ENCODE data around the gene ZNF488. TPM values are rescaled to one million over a fixed set of nuclear protein-coding genes. Genes with fewer than 3 reads are reported as not detected.
A peak's percentile ranks its signal among the peaks of the same experiment; 100 is the strongest.

ZNF488 gene
- total RNA-seq, 6 experiments from 2014 or later, result 0.05 to 0.07 (median 0.07) TPM; not detected in 3

- Mint-ChIP-seq H3K9me3 (no peaks in the 10 kb centered on the region), H3K27ac (no peak overlapping the region), H3K4me1 (ENCODE audit: low read depth) (no peaks in the 10 kb centered on the region), H3K36me3 (ENCODE audit: low read depth) (no peaks in the 10 kb centered on the region), H3K4me3 (no peak overlapping the region), H3K27me3 (ENCODE audit: insufficient read depth) (peaks cover 30% of the 10 kb centered on the region)
- TF ChIP-seq, protein P1, sequence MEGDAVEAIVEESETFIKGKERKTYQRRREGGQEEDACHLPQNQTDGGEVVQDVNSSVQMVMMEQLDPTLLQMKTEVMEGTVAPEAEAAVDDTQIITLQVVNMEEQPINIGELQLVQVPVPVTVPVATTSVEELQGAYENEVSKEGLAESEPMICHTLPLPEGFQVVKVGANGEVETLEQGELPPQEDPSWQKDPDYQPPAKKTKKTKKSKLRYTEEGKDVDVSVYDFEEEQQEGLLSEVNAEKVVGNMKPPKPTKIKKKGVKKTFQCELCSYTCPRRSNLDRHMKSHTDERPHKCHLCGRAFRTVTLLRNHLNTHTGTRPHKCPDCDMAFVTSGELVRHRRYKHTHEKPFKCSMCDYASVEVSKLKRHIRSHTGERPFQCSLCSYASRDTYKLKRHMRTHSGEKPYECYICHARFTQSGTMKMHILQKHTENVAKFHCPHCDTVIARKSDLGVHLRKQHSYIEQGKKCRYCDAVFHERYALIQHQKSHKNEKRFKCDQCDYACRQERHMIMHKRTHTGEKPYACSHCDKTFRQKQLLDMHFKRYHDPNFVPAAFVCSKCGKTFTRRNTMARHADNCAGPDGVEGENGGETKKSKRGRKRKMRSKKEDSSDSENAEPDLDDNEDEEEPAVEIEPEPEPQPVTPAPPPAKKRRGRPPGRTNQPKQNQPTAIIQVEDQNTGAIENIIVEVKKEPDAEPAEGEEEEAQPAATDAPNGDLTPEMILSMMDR (IDR thresholded peaks at IDR 0.05), result no peak
- no peak for DNase-seq
These were observed 21.9 kb downstream of the ZNF488 start for GRCh38 chr10:47362199-47362598.

GRCh38 chr10:47361293-47361692 is 22.8 kb downstream of the ZNF488 start:
- H3K9me3 Mint-ChIP-seq, result no peaks in the 10 kb centered on the region
- H3K27ac Mint-ChIP-seq, result no peak overlapping the region
- H3K4me1 Mint-ChIP-seq (ENCODE audit: low read depth), result no peaks in the 10 kb centered on the region
- peak; percentile 14 for DNase-seq
- no peak overlapping the region for H3K4me3 Mint-ChIP-seq
- H3K36me3 Mint-ChIP-seq (ENCODE audit: low read depth), result no peaks in the 10 kb centered on the region
- peaks cover 21% of the 10 kb centered on the region for H3K27me3 Mint-ChIP-seq (ENCODE audit: insufficient read depth)
- TF ChIP-seq, protein P1 (IDR thresholded peaks at IDR 0.05), result peak; percentile 94

- H3K27me3 Mint-ChIP-seq (ENCODE audit: insufficient read depth), result peaks cover 15% of the 10 kb centered on the region
- H3K36me3 Mint-ChIP-seq (ENCODE audit: low read depth), result no peaks in the 10 kb centered on the region
- no peaks in the 10 kb centered on the region for H3K9me3 Mint-ChIP-seq
- no peak overlapping the region for H3K4me3 Mint-ChIP-seq
- no peak for DNase-seq
- no peaks in the 10 kb centered on the region for H3K4me1 Mint-ChIP-seq (ENCODE audit: low read depth)
- H3K27ac Mint-ChIP-seq, result no peak overlapping the region
- TF ChIP-seq, protein P1 (IDR thresholded peaks at IDR 0.05), result no peak
These were observed 23.6 kb downstream of the ZNF488 start for GRCh38 chr10:47360419-47361040.

DNA sequence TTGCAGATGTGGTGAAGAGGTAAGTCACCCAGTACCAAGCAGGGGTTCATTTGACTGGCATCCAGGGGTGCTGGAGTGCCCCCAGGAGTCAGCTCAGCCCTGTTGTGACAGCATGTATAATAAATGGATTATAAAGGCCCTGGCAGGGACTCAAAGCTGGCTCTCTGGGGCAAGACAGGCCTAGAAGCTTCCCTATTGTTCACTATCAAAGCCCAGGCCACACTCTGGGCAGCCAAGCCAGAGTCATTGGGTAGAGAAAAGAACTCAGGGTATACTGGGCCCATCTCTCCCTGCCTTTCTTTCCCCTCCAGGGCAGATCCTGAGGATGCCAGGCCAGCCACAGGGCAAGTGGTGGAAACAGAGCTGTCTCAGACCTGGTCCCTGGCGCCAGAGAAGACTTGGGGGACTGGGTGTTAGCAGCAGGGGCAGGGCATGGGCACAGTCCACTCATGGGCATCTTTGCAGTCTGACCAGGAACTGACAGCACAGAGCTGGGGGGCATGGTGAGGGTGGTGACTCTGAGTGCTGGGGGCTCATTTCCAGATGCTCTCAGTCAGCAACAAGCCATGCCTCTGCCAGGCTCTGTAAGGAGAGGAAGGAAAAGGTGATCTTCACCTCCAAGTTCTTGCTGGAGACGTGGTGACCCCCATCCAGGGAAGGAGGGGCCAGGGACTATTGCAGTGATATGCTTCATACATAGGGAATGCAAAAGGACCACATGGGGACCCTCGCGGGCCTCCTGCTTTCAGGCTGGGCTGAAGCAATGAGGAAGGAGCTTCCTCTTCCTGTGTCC is 24.3 kb downstream of the ZNF488 start:
- H3K27me3 Mint-ChIP-seq (ENCODE audit: insufficient read depth), result peaks cover 9% of the 10 kb centered on the region
- H3K4me1 Mint-ChIP-seq (ENCODE audit: low read depth), result no peaks in the 10 kb centered on the region
- no peaks in the 10 kb centered on the region for H3K36me3 Mint-ChIP-seq (ENCODE audit: low read depth)
- H3K27ac Mint-ChIP-seq, result no peak overlapping the region
- no peak overlapping the region for H3K4me3 Mint-ChIP-seq
- DNase-seq, result no peak
- TF ChIP-seq, protein P1 (IDR thresholded peaks at IDR 0.05), result no peak
- H3K9me3 Mint-ChIP-seq, result no peaks in the 10 kb centered on the region

- H3K4me1 Mint-ChIP-seq (ENCODE audit: low read depth), result no peaks in the 10 kb centered on the region
- peaks cover 16% of the 10 kb centered on the region for H3K27me3 Mint-ChIP-seq (ENCODE audit: insufficient read depth)
- H3K4me3 Mint-ChIP-seq, result no peak overlapping the region
- no peak for DNase-seq
- no peaks in the 10 kb centered on the region for H3K36me3 Mint-ChIP-seq (ENCODE audit: low read depth)
- TF ChIP-seq, protein P1 (IDR thresholded peaks at IDR 0.05), result no peak
- no peaks in the 10 kb centered on the region for H3K9me3 Mint-ChIP-seq
- H3K27ac Mint-ChIP-seq, result no peak overlapping the region
These were observed 25.0 kb downstream of the ZNF488 start for GRCh38 chr10:47359101-47359500.
